Measurements from ENCODE around the gene WNT9B.

The WNT9B gene

GRCh38 chr17:46851029-46851741 is at the start of gene WNT9B:
TSS of gene WNT9B (plus strand) at chr17:46851583. CDS start at chr17:46851639, 56 bp downstream.
- Histone ChIP-seq H3K27me3 (ENCODE audit: insufficient read depth, low read depth, severe bottlenecking) (peaks cover 54% of the 10 kb centered on the region), H3K4me3 (ENCODE audit: low read depth, low read length) (peak within 1 kb of the TSS; percentile 53), H3K27ac (no peak within 1 kb of the TSS), H3K36me3 (no peaks in the 10 kb centered on the region), H3K9me3 (ENCODE audit: severe bottlenecking) (no peaks in the 10 kb centered on the region)
- peak; percentile 49 for TF ChIP-seq CTCF (IDR thresholded peaks at IDR 0.05; ENCODE audit: low read depth, low read length)
- DNase-seq: peak; percentile 87

GRCh38 chr17:46802800-46803199 is 48.6 kb upstream of the WNT9B start:
- H3K9me3 ChIP-seq (ENCODE audit: severe bottlenecking): peaks cover 12% of the 10 kb centered on the region
- H3K36me3 ChIP-seq: no peaks in the 10 kb centered on the region
- no peak for TF ChIP-seq CTCF (IDR thresholded peaks at IDR 0.05; ENCODE audit: low read depth, low read length)
- DNase-seq: peak; percentile 62
- no peak overlapping the region for H3K27ac ChIP-seq
- no peak overlapping the region for H3K4me3 ChIP-seq (ENCODE audit: low read depth, low read length)
- no peaks in the 10 kb centered on the region for H3K27me3 ChIP-seq (ENCODE audit: insufficient read depth, low read depth, severe bottlenecking)

- no peak overlapping the region for H3K4me3 ChIP-seq (ENCODE audit: low read depth, low read length)
- no peak for DNase-seq
- peaks cover 12% of the 10 kb centered on the region for H3K9me3 ChIP-seq (ENCODE audit: severe bottlenecking)
- H3K36me3 ChIP-seq: no peaks in the 10 kb centered on the region
- H3K27ac ChIP-seq: no peak overlapping the region
- TF ChIP-seq CTCF (IDR thresholded peaks at IDR 0.05; ENCODE audit: low read depth, low read length): no peak
- H3K27me3 ChIP-seq (ENCODE audit: insufficient read depth, low read depth, severe bottlenecking): no peaks in the 10 kb centered on the region
These were observed 47.8 kb upstream of the WNT9B start for GRCh38 chr17:46803544-46803943.

GRCh38 chr17:46805771-46806170 is 45.6 kb upstream of the WNT9B start:
- Histone ChIP-seq H3K27me3 (ENCODE audit: insufficient read depth, low read depth, severe bottlenecking) (no peaks in the 10 kb centered on the region), H3K4me3 (ENCODE audit: low read depth, low read length) (no peak overlapping the region), H3K9me3 (ENCODE audit: severe bottlenecking) (peaks cover 5% of the 10 kb centered on the region), H3K27ac (no peak overlapping the region), H3K36me3 (no peaks in the 10 kb centered on the region)
- no peak for TF ChIP-seq CTCF (IDR thresholded peaks at IDR 0.05; ENCODE audit: low read depth, low read length)
- DNase-seq: no peak

GRCh38 chr17:46809110-46809571 is 42.2 kb upstream of the WNT9B start:
- H3K36me3 ChIP-seq: no peaks in the 10 kb centered on the region
- no peak for DNase-seq
- H3K27ac ChIP-seq: no peak overlapping the region
- TF ChIP-seq CTCF (IDR thresholded peaks at IDR 0.05; ENCODE audit: low read depth, low read length): no peak
- no peaks in the 10 kb centered on the region for H3K27me3 ChIP-seq (ENCODE audit: insufficient read depth, low read depth, severe bottlenecking)
- H3K9me3 ChIP-seq (ENCODE audit: severe bottlenecking): peaks cover 4% of the 10 kb centered on the region
- H3K4me3 ChIP-seq (ENCODE audit: low read depth, low read length): no peak overlapping the region

- no peak for DNase-seq
- no peaks in the 10 kb centered on the region for H3K27me3 ChIP-seq (ENCODE audit: insufficient read depth, low read depth, severe bottlenecking)
- H3K4me3 ChIP-seq (ENCODE audit: low read depth, low read length): no peak overlapping the region
- H3K27ac ChIP-seq: peak overlapping the region; percentile 32; the same call in 1 of the 2 replicates
- no peak for TF ChIP-seq CTCF (IDR thresholded peaks at IDR 0.05; ENCODE audit: low read depth, low read length)
- no peaks in the 10 kb centered on the region for H3K36me3 ChIP-seq
- no peaks in the 10 kb centered on the region for H3K9me3 ChIP-seq (ENCODE audit: severe bottlenecking)
These were observed 40.5 kb upstream of the WNT9B start for GRCh38 chr17:46810837-46811236.

Data from WERI-Rb-1 (cell line).